ENCODE results near the gene TRAPPC12. TPM values are rescaled to one million over a fixed set of nuclear protein-coding genes. Genes with fewer than 3 reads are reported as not detected.
"Not testable (repeated sequence)": the region's sequence is repeated elsewhere in the genome, so short reads cannot be mapped to it uniquely, and the experiment has no call there.

Gene TRAPPC12
- total and polyA plus RNA-seq, 9 donors = 64.1 to 143 (median 81.4) TPM

GRCh38 chr2:3505771-3506170 is 126.3 kb downstream of the TRAPPC12 start:
- Histone ChIP-seq H3K9me3 (no peaks in the 10 kb centered on the region), H3K36me3 (no peaks in the 10 kb centered on the region), H3K4me1 (ENCODE audit: insufficient read depth) (peaks cover 1% of the 10 kb centered on the region), H3K27me3 (no peaks in the 10 kb centered on the region), H3K4me3 (no peak overlapping the region), H3K27ac (no peak overlapping the region)
- intact Hi-C loops (cut with DNase I) = no loop called here
- no peak for TF ChIP-seq CTCF (IDR thresholded peaks at IDR 0.05)
- TF ChIP-seq POLR2A (IDR thresholded peaks at IDR 0.05) = no peak
- 37 to 57% (median 52%) methylated on average over 4 of the region's 4 CpGs for WGBS, 3 donors
- no peak for DNase-seq

GRCh38 chr2:3512086-3512485 is 132.6 kb downstream of the TRAPPC12 start:
- Histone ChIP-seq H3K27ac (no peak overlapping the region), H3K4me3 (no peak overlapping the region), H3K27me3 (no peaks in the 10 kb centered on the region), H3K4me1 (ENCODE audit: insufficient read depth) (no peaks in the 10 kb centered on the region), H3K9me3 (no peaks in the 10 kb centered on the region), H3K36me3 (no peaks in the 10 kb centered on the region)
- intact Hi-C loops (cut with DNase I) = no loop called here
- TF ChIP-seq CTCF (IDR thresholded peaks at IDR 0.05) (no peak), POLR2A (IDR thresholded peaks at IDR 0.05) (no peak), EP300 (IDR thresholded peaks at IDR 0.05) (no peak)
- WGBS, 3 donors = 58 to 60% (median 60%) methylated on average over 2 of the region's 2 CpGs
- DNase-seq = no peak

- 98 to 99% (median 98%) methylated on average over 3 of the region's 3 CpGs for WGBS, 3 donors
- no peaks in the 10 kb centered on the region for H3K36me3 ChIP-seq
- intact Hi-C loops (cut with DNase I) = no loop called here
- H3K27me3 ChIP-seq = no peaks in the 10 kb centered on the region
- H3K9me3 ChIP-seq = no peaks in the 10 kb centered on the region
- H3K27ac ChIP-seq = no peak overlapping the region
- TF ChIP-seq EP300 (IDR thresholded peaks at IDR 0.05) = no peak
- TF ChIP-seq POLR2A (IDR thresholded peaks at IDR 0.05) = no peak
- TF ChIP-seq CTCF (IDR thresholded peaks at IDR 0.05) = no peak
- H3K4me3 ChIP-seq = no peak overlapping the region
- DNase-seq = no peak
- no peaks in the 10 kb centered on the region for H3K4me1 ChIP-seq (ENCODE audit: insufficient read depth)
Measured at GRCh38 chr2:3513026-3513810, 133.7 kb downstream of the TRAPPC12 start.

- 85 to 97% (median 96%) methylated on average over 5 of the region's 5 CpGs for WGBS, 3 donors
- DNase-seq; H3K4me1 ChIP-seq (ENCODE audit: insufficient read depth); intact Hi-C loops (cut with DNase I); H3K27ac ChIP-seq; H3K9me3 ChIP-seq; H3K36me3 ChIP-seq; H3K4me3 ChIP-seq; H3K27me3 ChIP-seq: not testable (repeated sequence)
Measured at GRCh38 chr2:3515438-3515837, 135.9 kb downstream of the TRAPPC12 start.

- intact Hi-C loops (cut with DNase I) = no loop called here
Measured at GRCh38 chr2:3516831-3517230, 137.3 kb downstream of the TRAPPC12 start.

More at GRCh38 chr2:3516831-3517230, 137.3 kb downstream of the TRAPPC12 start:
- H3K4me3 ChIP-seq = no peak overlapping the region
- DNase-seq = no peak
- H3K9me3 ChIP-seq = no peaks in the 10 kb centered on the region
- H3K27me3 ChIP-seq = no peaks in the 10 kb centered on the region
- no peak overlapping the region for H3K27ac ChIP-seq
- TF ChIP-seq EP300 (IDR thresholded peaks at IDR 0.05) (no peak), CTCF (IDR thresholded peaks at IDR 0.05) (no peak), POLR2A (IDR thresholded peaks at IDR 0.05) (no peak)
- H3K36me3 ChIP-seq = no peaks in the 10 kb centered on the region
- H3K4me1 ChIP-seq (ENCODE audit: insufficient read depth) = peaks cover 5% of the 10 kb centered on the region
- 91 to 97% (median 96%) methylated on average over 3 of the region's 3 CpGs for WGBS, 3 donors
